NCI-H1105 (cell line): Measurements from ENCODE around the gene ZBTB38.
A peak's percentile ranks its signal among the peaks of the same experiment; 100 is the strongest.

Experiments used
- DNase-seq: peaks from one replicate; lab custom pipeline; 2025; lab: John Stamatoyannopoulos, UW

ZBTB38 gene

GRCh38 chr3:141388823-141389621 lies 20.7 kb downstream of the ZBTB38 start:
- DNase-seq, result no peak

GRCh38 chr3:141389703-141390102 lies 21.4 kb downstream of the ZBTB38 start:
- no peak for DNase-seq

GRCh38 chr3:141390747-141391146 lies 22.4 kb downstream of the ZBTB38 start:
- no peak for DNase-seq

- DNase-seq, result no peak
Measured at GRCh38 chr3:141391298-141391990, 23.1 kb downstream of the ZBTB38 start.

- no peak for DNase-seq
Measured at GRCh38 chr3:141391991-141392316, 23.6 kb downstream of the ZBTB38 start.

GRCh38 chr3:141392416-141392815 lies 24.1 kb downstream of the ZBTB38 start:
- DNase-seq, result no peak

GRCh38 chr3:141392897-141393734 lies 24.8 kb downstream of the ZBTB38 start:
- DNase-seq, result no peak

GRCh38 chr3:141393735-141394076 lies 25.4 kb downstream of the ZBTB38 start:
- DNase-seq, result no peak

- no peak for DNase-seq
Measured at GRCh38 chr3:141394560-141394959, 26.3 kb downstream of the ZBTB38 start.

GRCh38 chr3:141395005-141395589 lies 26.8 kb downstream of the ZBTB38 start:
- no peak for DNase-seq

- DNase-seq, result no peak
Measured at GRCh38 chr3:141397996-141398395, 29.7 kb downstream of the ZBTB38 start.

- no peak for DNase-seq
Measured at GRCh38 chr3:141399200-141399599, 30.9 kb downstream of the ZBTB38 start.

GRCh38 chr3:141400073-141400971 lies 32.0 kb downstream of the ZBTB38 start:
- no peak for DNase-seq

- no peak for DNase-seq
Measured at GRCh38 chr3:141401095-141401494, 32.8 kb downstream of the ZBTB38 start.

- peak; percentile 44 for DNase-seq
Measured at GRCh38 chr3:141401573-141402475, 33.5 kb downstream of the ZBTB38 start.

GRCh38 chr3:141402476-141403171 lies 34.3 kb downstream of the ZBTB38 start:
- peak; percentile 44 for DNase-seq

- no peak for DNase-seq
Measured at GRCh38 chr3:141403576-141403975, 35.3 kb downstream of the ZBTB38 start.

GRCh38 chr3:141405025-141405424 lies 36.7 kb downstream of the ZBTB38 start:
- DNase-seq, result no peak

- no peak for DNase-seq
Measured at GRCh38 chr3:141405591-141405990, 37.3 kb downstream of the ZBTB38 start.

GRCh38 chr3:141406265-141406664 lies 38.0 kb downstream of the ZBTB38 start:
- no peak for DNase-seq
